HG03565 (cell line): ENCODE data around the gene DDX39A.
"Not testable (repeated sequence)": the region's sequence is repeated elsewhere in the genome, so short reads cannot be mapped to it uniquely, and the experiment has no call there.

ENCODE experiments used
- ATAC-seq: cut with Tn5 transposase; IDR thresholded peaks from one replicate; pipeline ENCODE4 v1.9.1; 2021; ENCODE audit warnings: mild to moderate bottlenecking, moderate library complexity; ENCODE audit not compliant: unreplicated experiment

The DDX39A gene

DNA sequence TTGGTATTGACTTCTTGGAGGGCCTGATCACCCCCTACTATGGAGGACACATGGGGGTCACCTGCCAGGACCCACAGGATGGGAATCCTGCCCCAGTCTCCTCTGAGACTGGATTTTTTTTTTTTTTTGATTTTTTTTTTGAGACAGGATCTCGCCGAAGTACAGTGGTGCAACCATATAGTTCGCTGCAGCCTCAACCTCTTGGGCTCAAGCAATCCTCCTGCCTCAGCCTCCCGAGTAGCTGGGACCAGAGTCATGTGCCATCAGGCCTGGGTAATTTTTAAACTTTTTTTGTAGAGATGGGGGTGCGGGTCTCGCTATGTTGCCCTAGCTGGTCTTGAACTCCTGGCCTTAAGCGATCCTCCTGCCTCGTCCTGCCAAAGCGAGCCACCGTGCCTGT is 52.1 kb downstream of the DDX39A start:
- no peak for ATAC-seq

DNA sequence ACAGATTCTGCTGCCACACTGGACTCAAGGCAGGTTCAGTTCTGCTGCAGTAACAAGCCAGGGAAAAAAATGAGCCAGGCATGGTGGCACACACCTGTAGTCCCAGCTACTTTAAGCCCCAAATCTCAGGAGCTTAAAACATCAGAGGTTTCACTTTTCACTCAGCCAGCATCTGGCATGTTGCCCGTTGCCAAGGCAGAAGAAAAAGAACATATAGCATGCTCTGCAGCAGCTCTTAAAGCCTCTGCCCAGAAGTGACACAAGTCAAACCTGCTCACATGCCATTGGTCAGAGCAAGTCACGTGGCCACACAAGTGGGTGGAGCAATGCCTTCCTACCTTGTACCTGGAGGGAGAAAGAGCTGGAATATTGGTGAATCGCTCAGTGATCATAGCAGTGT is 52.6 kb downstream of the DDX39A start:
- ATAC-seq: peak; percentile 42

- not testable (repeated sequence) for ATAC-seq
Measured at GRCh38 chr19:14364098-14364443, 55.1 kb downstream of the DDX39A start.

DNA sequence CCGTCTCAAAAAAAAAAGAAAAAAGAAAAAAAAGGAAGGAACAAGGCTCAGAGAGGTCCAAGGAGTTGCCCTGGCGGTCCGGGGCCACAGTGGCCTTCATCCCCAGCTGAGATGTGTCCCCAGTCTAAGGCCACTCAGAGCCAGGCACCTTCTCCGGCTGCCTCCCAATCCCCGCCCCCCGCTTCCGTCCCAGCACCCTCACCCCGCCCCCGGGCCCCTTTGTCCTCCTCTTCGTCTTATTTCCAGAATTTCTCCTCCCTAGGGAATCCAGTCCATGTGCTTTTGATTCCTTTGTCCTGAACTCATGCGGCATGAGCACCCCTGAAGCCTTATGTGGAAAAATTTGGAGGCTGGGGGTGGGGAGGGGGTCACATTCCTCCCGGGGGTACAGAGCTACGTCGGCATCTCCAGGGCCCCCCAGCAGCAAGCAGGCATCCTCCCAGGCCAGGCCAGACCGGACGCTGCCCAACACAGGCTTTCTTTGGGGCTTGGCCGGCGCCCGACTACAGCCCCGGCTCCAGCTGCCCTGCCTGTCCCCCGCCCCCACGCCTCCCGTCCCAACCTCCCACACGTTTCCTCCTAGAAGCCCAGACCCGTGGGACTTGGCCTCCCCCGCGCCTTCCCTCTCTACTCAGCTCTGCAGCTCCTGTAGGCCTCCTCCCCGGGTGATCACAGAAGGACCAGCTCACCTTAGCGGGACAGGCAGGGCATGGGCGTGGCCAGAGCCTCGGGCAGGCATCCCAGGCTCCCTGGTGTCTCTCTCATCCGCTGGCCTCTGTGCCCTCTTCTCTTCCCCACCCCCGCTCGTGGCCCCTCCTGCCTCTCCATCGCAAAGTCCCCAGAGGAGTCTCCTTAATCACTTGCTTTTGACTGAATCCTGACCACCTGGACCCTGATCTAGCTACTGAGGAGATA is 55.7 kb downstream of the DDX39A start:
- no peak for ATAC-seq

- ATAC-seq: no peak
Measured at GRCh38 chr19:14361824-14362223, 57.3 kb downstream of the DDX39A start.
